ENCODE results near the gene CATSPER3. TPM values are rescaled to one million over a fixed set of nuclear protein-coding genes. Genes with fewer than 3 reads are reported as not detected.

The CATSPER3 gene
- total RNA-seq, 1 experiment from 2014 or later, result 0.40 TPM

GRCh38 chr5:135054546-135054945, 86.8 kb downstream of the CATSPER3 start:
- Histone ChIP-seq H4K20me1 (ENCODE audit: low read length) (no peaks in the 10 kb centered on the region), H3K9ac (ENCODE audit: low read length) (no peak overlapping the region), H3K4me2 (ENCODE audit: low read length) (no peak overlapping the region), H3K4me1 (ENCODE audit: insufficient read depth, low read length) (no peaks in the 10 kb centered on the region), H3K79me2 (ENCODE audit: low read length) (no peaks in the 10 kb centered on the region), H3K36me3 (ENCODE audit: low read depth, low read length) (no peaks in the 10 kb centered on the region), H3K9me2 (replicated peaks; ENCODE audit: low read length) (no peaks in the 10 kb centered on the region), H3K4me3 (ENCODE audit: low read length) (no peak overlapping the region), H2AFZ (ENCODE audit: low read length) (no peak overlapping the region), H3F3A (ENCODE audit: low read length, unreplicated experiment) (no peaks in the 10 kb centered on the region), H3K9me3 (ENCODE audit: low read length) (no peaks in the 10 kb centered on the region), H3K27me3 (ENCODE audit: low read length) (no peaks in the 10 kb centered on the region), H3K27ac (ENCODE audit: low read length) (no peak overlapping the region)
- DNase-seq (no peak), ATAC-seq (no peak)
- POLR2A ChIA-PET (ENCODE audit: unreplicated experiment), result no interaction called here
- no TSS peak for BruUV-seq (replicated peaks)
- no peak for TF ChIP-seq EZH2 (IDR thresholded peaks at IDR 0.05; ENCODE audit: low read length, unreplicated experiment)
- TF ChIP-seq EZH2phosphoT487 (IDR thresholded peaks at IDR 0.05; ENCODE audit: borderline replicate concordance, low read length), result no peak
- TF ChIP-seq CTCF (conservative IDR thresholded peaks at IDR 0.05; ENCODE audit: low read depth, low read length), result no peak
- CTCF ChIA-PET, result no interaction called here
- intact Hi-C loops (cut with micrococcal nuclease), result no loop called here

- Histone ChIP-seq H4K20me1 (ENCODE audit: low read length) (no peaks in the 10 kb centered on the region), H3K27me3 (ENCODE audit: low read length) (no peaks in the 10 kb centered on the region), H3K79me2 (ENCODE audit: low read length) (no peaks in the 10 kb centered on the region), H3F3A (ENCODE audit: low read length, unreplicated experiment) (no peaks in the 10 kb centered on the region), H3K9me2 (replicated peaks; ENCODE audit: low read length) (no peaks in the 10 kb centered on the region), H3K4me1 (ENCODE audit: insufficient read depth, low read length) (no peaks in the 10 kb centered on the region), H3K4me3 (ENCODE audit: low read length) (no peak overlapping the region), H2AFZ (ENCODE audit: low read length) (no peak overlapping the region), H3K9me3 (ENCODE audit: low read length) (no peaks in the 10 kb centered on the region), H3K9ac (ENCODE audit: low read length) (no peak overlapping the region), H3K4me2 (ENCODE audit: low read length) (no peak overlapping the region), H3K36me3 (ENCODE audit: low read depth, low read length) (no peaks in the 10 kb centered on the region), H3K27ac (ENCODE audit: low read length) (no peak overlapping the region)
- ChIA-PET POLR2A (ENCODE audit: unreplicated experiment) (no interaction called here), CTCF (no interaction called here)
- TF ChIP-seq EZH2phosphoT487 (IDR thresholded peaks at IDR 0.05; ENCODE audit: borderline replicate concordance, low read length), result no peak
- no peak for TF ChIP-seq EZH2 (IDR thresholded peaks at IDR 0.05; ENCODE audit: low read length, unreplicated experiment)
- no peak for TF ChIP-seq CTCF (conservative IDR thresholded peaks at IDR 0.05; ENCODE audit: low read depth, low read length)
- intact Hi-C loops (cut with micrococcal nuclease), result no loop called here
- BruUV-seq (replicated peaks), result no TSS peak
- no peak for DNase-seq
- ATAC-seq, result no peak
Observed at GRCh38 chr5:135055396-135055795, 87.7 kb downstream of the CATSPER3 start.

DNA sequence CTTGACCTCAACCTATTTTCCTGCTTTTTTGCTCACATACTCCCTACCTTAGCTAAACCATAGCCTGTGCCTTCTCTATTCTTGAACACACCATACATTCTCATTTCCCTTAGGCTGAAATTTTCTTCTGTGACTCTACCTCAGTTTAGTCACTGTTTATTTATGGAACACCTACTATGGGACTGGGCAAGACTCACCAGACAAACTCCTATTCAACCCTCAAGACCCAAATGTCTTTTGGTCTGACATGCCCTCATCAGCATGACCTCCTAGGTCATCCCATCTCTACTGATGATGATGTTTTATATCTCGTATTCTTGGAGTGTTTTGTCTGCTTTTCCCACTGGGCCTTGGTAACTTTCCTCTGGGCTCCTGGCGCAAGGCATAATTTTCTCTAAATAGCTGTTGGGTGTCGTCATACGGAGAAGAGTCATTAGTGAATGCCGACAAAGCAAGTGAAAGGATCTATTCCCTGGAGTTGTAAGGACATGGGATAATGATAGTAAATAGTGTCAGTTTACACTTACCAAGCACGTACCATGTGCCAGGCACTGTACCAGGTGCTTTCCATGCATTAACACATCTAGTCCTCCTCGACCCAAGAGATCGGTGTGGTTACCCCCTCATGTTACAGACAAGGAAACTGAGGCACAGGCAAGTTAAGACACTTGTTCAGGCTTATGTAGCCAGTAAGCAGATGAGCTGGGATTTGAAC, 88.8 kb downstream of the CATSPER3 start:
- Histone ChIP-seq H3K9me2 (replicated peaks; ENCODE audit: low read length) (no peaks in the 10 kb centered on the region), H3K9me3 (ENCODE audit: low read length) (no peaks in the 10 kb centered on the region), H3K4me3 (ENCODE audit: low read length) (no peak overlapping the region), H4K20me1 (ENCODE audit: low read length) (no peaks in the 10 kb centered on the region), H3K79me2 (ENCODE audit: low read length) (no peaks in the 10 kb centered on the region), H3K4me2 (ENCODE audit: low read length) (no peak overlapping the region), H3K9ac (ENCODE audit: low read length) (no peak overlapping the region), H3K36me3 (ENCODE audit: low read depth, low read length) (no peaks in the 10 kb centered on the region), H3F3A (ENCODE audit: low read length, unreplicated experiment) (no peaks in the 10 kb centered on the region), H3K4me1 (ENCODE audit: insufficient read depth, low read length) (no peaks in the 10 kb centered on the region), H3K27ac (ENCODE audit: low read length) (no peak overlapping the region), H2AFZ (ENCODE audit: low read length) (no peak overlapping the region), H3K27me3 (ENCODE audit: low read length) (no peaks in the 10 kb centered on the region)
- TF ChIP-seq CTCF (conservative IDR thresholded peaks at IDR 0.05; ENCODE audit: low read depth, low read length), result no peak
- TF ChIP-seq EZH2phosphoT487 (IDR thresholded peaks at IDR 0.05; ENCODE audit: borderline replicate concordance, low read length), result no peak
- no peak for TF ChIP-seq EZH2 (IDR thresholded peaks at IDR 0.05; ENCODE audit: low read length, unreplicated experiment)
- ChIA-PET CTCF (no interaction called here), POLR2A (ENCODE audit: unreplicated experiment) (no interaction called here)
- no peak for ATAC-seq
- DNase-seq, result no peak
- no TSS peak for BruUV-seq (replicated peaks)
- intact Hi-C loops (cut with micrococcal nuclease), result no loop called here

Measured in PC-3 (cell line).